HEK293 (cell line): ENCODE measurements around the gene ZNF385D.
"Not testable (repeated sequence)": the region's sequence is repeated elsewhere in the genome, so short reads cannot be mapped to it uniquely, and the experiment has no call there.

Source experiments
- CTCF ChIA-PET: fragments of 350-600 bp; formaldehyde crosslinking; extraction: SDS; loops from one replicate; lab custom pipeline; 2021; ENCODE audit warnings: antibody characterized with exemption; lab: Yijun Ruan, JAX
- POLR2A ChIA-PET: fragments of 300-600 bp; formaldehyde crosslinking; extraction: SDS; loops from one replicate; lab custom pipeline; 2020; ENCODE audit warnings: antibody characterized with exemption, inconsistent platforms; lab: Yijun Ruan, JAX
- H3K27ac ChIP-seq: fragments of 200-500 bp; sonication (Bioruptor generic); 2 replicates; pipeline ENCODE4 v1.5.1; 2014; ENCODE audit warnings: low read depth, low read length, control low read depth, inconsistent platforms; ENCODE audit errors: extremely low read depth
- H3K36me3 ChIP-seq, 2 experiments: fragments of 200-500 bp in 1 of 2; sonication (Bioruptor generic) in 1 of 2; 1 replicate in 1 of 2; 2 replicates in 1 of 2; pipeline ENCODE4 v1.5.1; 2014 to 2017; ENCODE audit warnings: inconsistent platforms in 2 of 2, low read length in 2 of 2; ENCODE audit not compliant: control insufficient read depth in 2 of 2, insufficient read depth in 1 of 2
- H3K4me1 ChIP-seq: fragments of 200-500 bp; sonication (Bioruptor generic); 2 replicates; pipeline ENCODE4 v1.5.1; 2014; ENCODE audit warnings: mild to moderate bottlenecking, low read length, inconsistent platforms; ENCODE audit not compliant: control insufficient read depth, insufficient read depth
- H3K4me3 ChIP-seq: 2 replicates; pipeline ENCODE4 v1.5.1; 2011; ENCODE audit warnings: low read depth, mild to moderate bottlenecking, control low read depth, low read length, moderate library complexity
- H3K9me3 ChIP-seq: fragments of 200-500 bp; sonication (Bioruptor generic); 2 replicates; pipeline ENCODE4 v1.5.1; 2014; ENCODE audit warnings: low read depth, low read length, inconsistent platforms; ENCODE audit not compliant: control insufficient read depth, insufficient read depth
- PBX3 ChIP-seq: sonication (generic); formaldehyde crosslinking; IDR thresholded peaks from 2 replicates; pipeline ENCODE4 v1.8.1; 2022; ENCODE audit warnings: mild to moderate bottlenecking, moderate library complexity, missing genetic modification reagents
- SP7 ChIP-seq: fragments of 450-650 bp; formaldehyde crosslinking; IDR thresholded peaks from 2 replicates; pipeline ENCODE4 v1.5.1; 2016; ENCODE audit warnings: missing biosample characterization, missing genetic modification characterization
- ZBTB11 ChIP-seq: fragments of 450-650 bp; formaldehyde crosslinking; conservative IDR thresholded peaks from 2 replicates; pipeline ENCODE4 v1.5.1; 2016; ENCODE audit warnings: low read depth, missing biosample characterization, missing genetic modification characterization
- ZNF132 ChIP-seq: fragments of 450-650 bp; formaldehyde crosslinking; IDR thresholded peaks from 2 replicates; pipeline ENCODE4 v1.5.1; 2017; ENCODE audit warnings: missing biosample characterization, missing genetic modification characterization, borderline replicate concordance
- ZNF184 ChIP-seq: fragments of 450-650 bp; IDR thresholded peaks from 2 replicates; pipeline ENCODE4 v1.5.1; 2018; ENCODE audit warnings: missing biosample characterization, mild to moderate bottlenecking, missing genetic modification characterization
- ZNF398 ChIP-seq: fragments of 450-650 bp; formaldehyde crosslinking; IDR thresholded peaks from 2 replicates; pipeline ENCODE4 v1.5.1; 2017; ENCODE audit warnings: missing biosample characterization, missing genetic modification characterization
- ZNF571 ChIP-seq: fragments of 450-650 bp; formaldehyde crosslinking; IDR thresholded peaks from 2 replicates; pipeline ENCODE4 v1.5.0; 2017; ENCODE audit warnings: missing biosample characterization, missing genetic modification characterization
- ZNF704 ChIP-seq: fragments of 450-650 bp; formaldehyde crosslinking; IDR thresholded peaks from 2 replicates; pipeline ENCODE4 v1.5.1; 2016; ENCODE audit warnings: missing biosample characterization, missing genetic modification characterization
- ZXDB ChIP-seq: fragments of 450-650 bp; formaldehyde crosslinking; IDR thresholded peaks from 2 replicates; pipeline ENCODE4 v1.5.1; 2016; ENCODE audit warnings: missing biosample characterization, missing genetic modification characterization

ZNF385D gene

GRCh38 chr3:21500834-21501233 is 250.2 kb downstream of the ZNF385D start (continued):
- TF ChIP-seq ZNF132 (tag by site-specific recombination): no peak
- TF ChIP-seq, all 188 proteins: peak for 0

- H3K9me3 ChIP-seq, POLR2A ChIA-PET, H3K4me3 ChIP-seq, H3K4me1 ChIP-seq, CTCF ChIA-PET, H3K36me3 ChIP-seq, H3K27ac ChIP-seq: not testable (repeated sequence)
Observed at GRCh38 chr3:21490671-21491070, 260.3 kb downstream of the ZNF385D start.

GRCh38 chr3:21487520-21487919 is 263.5 kb downstream of the ZNF385D start:
- Histone ChIP-seq H3K9me3 (no peaks in the 10 kb centered on the region), H3K36me3 (no peaks in the 10 kb centered on the region), H3K4me3 (no peak overlapping the region), H3K4me1 (no peaks in the 10 kb centered on the region), H3K27ac (no peak overlapping the region)
- ChIA-PET POLR2A (no interaction called here), CTCF (no interaction called here)
- no peak for TF ChIP-seq ZNF184 (tag by site-specific recombination)
- TF ChIP-seq ZNF398 (tag by site-specific recombination): no peak
- no peak for TF ChIP-seq ZNF571
- no peak for TF ChIP-seq ZXDB (tag by site-specific recombination)
- no peak for TF ChIP-seq ZBTB11 (tag by site-specific recombination)
- TF ChIP-seq ZNF704 (tag by site-specific recombination): no peak
- TF ChIP-seq SP7 (tag by site-specific recombination): no peak
- no peak for TF ChIP-seq PBX3 (CRISPR knock-in tag)

- H3K36me3 ChIP-seq, H3K9me3 ChIP-seq, H3K4me1 ChIP-seq, POLR2A ChIA-PET, H3K27ac ChIP-seq, H3K4me3 ChIP-seq: not testable (repeated sequence)
- CTCF ChIA-PET: interaction anchor here (0.7 kb wide), 1 partner anchor 256 kb away, joined by 6 read pairs; no protein-coding TSS in a partner anchor
Observed at GRCh38 chr3:21486024-21486935, 264.7 kb downstream of the ZNF385D start.
